Measurements from ENCODE around the gene NHERF2. TPM values are rescaled to one million over a fixed set of nuclear protein-coding genes. Genes with fewer than 3 reads are reported as not detected.
A peak's percentile ranks its signal among the peaks of the same experiment; 100 is the strongest.

The NHERF2 gene
- total and polyA plus RNA-seq, 9 of the 15 experiments (the other 6 are each of a cell fraction or from before 2014, with no cell fraction given), result 0.15 to 42.0 (median 12.5) TPM

DNA sequence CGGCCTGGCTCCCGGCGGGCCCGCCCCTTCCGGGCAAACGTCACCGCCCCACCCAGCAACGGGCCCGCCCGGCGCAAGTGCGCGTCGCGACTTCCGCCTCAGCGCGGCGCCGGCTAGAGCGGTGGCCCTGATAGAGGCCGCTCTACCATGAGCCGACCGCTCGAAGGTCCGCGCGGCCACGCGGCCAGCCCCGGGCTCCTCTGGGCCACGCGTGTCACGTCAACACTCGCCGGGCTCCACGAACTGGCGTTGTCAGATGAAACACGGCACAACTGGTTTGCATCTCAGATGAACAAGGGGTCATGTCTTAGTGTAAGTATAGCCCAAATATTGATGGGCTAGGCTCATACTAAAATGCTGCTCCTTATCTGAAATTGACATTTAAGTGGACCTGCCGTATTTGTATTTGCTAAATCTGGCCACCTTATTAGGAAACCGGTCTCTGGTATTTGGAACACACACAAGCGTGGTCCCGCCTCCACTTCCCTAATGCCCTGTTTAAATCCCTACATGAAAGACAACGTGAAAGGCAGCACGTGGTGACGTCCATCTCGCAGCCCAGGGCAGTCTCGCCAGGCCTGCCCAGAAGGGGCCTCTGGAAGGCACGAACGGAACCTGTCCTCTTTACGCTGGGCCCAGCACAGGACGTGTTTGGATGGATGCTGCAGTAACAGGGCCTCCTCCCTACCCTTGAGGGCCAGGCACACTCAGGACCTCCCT lies 16.8 kb upstream of the NHERF2 start, which contains the start of gene ZNF598 (continued):
- TF ChIP-seq, protein P1, sequence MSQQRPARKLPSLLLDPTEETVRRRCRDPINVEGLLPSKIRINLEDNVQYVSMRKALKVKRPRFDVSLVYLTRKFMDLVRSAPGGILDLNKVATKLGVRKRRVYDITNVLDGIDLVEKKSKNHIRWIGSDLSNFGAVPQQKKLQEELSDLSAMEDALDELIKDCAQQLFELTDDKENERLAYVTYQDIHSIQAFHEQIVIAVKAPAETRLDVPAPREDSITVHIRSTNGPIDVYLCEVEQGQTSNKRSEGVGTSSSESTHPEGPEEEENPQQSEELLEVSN (IDR thresholded peaks at IDR 0.05; ENCODE audit: borderline replicate concordance in 1 of 2, extremely low read depth in 1 of 2, insufficient read depth in 1 of 2, insufficient read length in 1 of 2, low read depth in 1 of 2, low read length in 1 of 2, poor library complexity in 1 of 2, severe bottlenecking in 1 of 2), result peak; percentile 31 to 86
- TF ChIP-seq ZNF79 (CRISPR knock-in tag; IDR thresholded peaks at IDR 0.05; ENCODE audit: low read depth), result no peak
- TF ChIP-seq, protein P2, sequence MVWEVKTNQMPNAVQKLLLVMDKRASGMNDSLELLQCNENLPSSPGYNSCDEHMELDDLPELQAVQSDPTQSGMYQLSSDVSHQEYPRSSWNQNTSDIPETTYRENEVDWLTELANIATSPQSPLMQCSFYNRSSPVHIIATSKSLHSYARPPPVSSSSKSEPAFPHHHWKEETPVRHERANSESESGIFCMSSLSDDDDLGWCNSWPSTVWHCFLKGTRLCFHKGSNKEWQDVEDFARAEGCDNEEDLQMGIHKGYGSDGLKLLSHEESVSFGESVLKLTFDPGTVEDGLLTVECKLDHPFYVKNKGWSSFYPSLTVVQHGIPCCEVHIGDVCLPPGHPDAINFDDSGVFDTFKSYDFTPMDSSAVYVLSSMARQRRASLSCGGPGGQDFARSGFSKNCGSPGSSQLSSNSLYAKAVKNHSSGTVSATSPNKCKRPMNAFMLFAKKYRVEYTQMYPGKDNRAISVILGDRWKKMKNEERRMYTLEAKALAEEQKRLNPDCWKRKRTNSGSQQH (CRISPR knock-in tag; IDR thresholded peaks at IDR 0.05), result no peak
- TF ChIP-seq ZNF232 (CRISPR knock-in tag; IDR thresholded peaks at IDR 0.05), result no peak
- no peak for TF ChIP-seq ZNF134 (CRISPR knock-in tag; conservative IDR thresholded peaks at IDR 0.05)
- no peak for TF ChIP-seq ZNF354B (CRISPR knock-in tag; IDR thresholded peaks at IDR 0.05)
- TF ChIP-seq NEUROD1 (IDR thresholded peaks at IDR 0.05; ENCODE audit: borderline replicate concordance, low read depth, low read length, partially characterized antibody), result peak; percentile 39
- TF ChIP-seq MYBL2 (IDR thresholded peaks at IDR 0.05; ENCODE audit: low read depth), result no peak
- no peak for TF ChIP-seq MYBL2 (CRISPR knock-in tag; IDR thresholded peaks at IDR 0.05; ENCODE audit: borderline replicate concordance)
- TF ChIP-seq SETDB1 (IDR thresholded peaks at IDR 0.05; ENCODE audit: low read length), result no peak
- TF ChIP-seq ZNF311 (CRISPR knock-in tag; IDR thresholded peaks at IDR 0.05), result no peak
- peak; percentile 32; the same call in 1 of the 2 replicates for TF ChIP-seq RNF2 (IDR thresholded peaks at IDR 0.05)
- peak; percentile 76 for TF ChIP-seq ETV5 (CRISPR knock-in tag; IDR thresholded peaks at IDR 0.05; ENCODE audit: low read depth)
- TF ChIP-seq, protein P3, sequence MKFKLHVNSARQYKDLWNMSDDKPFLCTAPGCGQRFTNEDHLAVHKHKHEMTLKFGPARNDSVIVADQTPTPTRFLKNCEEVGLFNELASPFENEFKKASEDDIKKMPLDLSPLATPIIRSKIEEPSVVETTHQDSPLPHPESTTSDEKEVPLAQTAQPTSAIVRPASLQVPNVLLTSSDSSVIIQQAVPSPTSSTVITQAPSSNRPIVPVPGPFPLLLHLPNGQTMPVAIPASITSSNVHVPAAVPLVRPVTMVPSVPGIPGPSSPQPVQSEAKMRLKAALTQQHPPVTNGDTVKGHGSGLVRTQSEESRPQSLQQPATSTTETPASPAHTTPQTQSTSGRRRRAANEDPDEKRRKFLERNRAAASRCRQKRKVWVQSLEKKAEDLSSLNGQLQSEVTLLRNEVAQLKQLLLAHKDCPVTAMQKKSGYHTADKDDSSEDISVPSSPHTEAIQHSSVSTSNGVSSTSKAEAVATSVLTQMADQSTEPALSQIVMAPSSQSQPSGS (CRISPR knock-in tag; IDR thresholded peaks at IDR 0.05), result no peak
- TF ChIP-seq, protein P4, sequence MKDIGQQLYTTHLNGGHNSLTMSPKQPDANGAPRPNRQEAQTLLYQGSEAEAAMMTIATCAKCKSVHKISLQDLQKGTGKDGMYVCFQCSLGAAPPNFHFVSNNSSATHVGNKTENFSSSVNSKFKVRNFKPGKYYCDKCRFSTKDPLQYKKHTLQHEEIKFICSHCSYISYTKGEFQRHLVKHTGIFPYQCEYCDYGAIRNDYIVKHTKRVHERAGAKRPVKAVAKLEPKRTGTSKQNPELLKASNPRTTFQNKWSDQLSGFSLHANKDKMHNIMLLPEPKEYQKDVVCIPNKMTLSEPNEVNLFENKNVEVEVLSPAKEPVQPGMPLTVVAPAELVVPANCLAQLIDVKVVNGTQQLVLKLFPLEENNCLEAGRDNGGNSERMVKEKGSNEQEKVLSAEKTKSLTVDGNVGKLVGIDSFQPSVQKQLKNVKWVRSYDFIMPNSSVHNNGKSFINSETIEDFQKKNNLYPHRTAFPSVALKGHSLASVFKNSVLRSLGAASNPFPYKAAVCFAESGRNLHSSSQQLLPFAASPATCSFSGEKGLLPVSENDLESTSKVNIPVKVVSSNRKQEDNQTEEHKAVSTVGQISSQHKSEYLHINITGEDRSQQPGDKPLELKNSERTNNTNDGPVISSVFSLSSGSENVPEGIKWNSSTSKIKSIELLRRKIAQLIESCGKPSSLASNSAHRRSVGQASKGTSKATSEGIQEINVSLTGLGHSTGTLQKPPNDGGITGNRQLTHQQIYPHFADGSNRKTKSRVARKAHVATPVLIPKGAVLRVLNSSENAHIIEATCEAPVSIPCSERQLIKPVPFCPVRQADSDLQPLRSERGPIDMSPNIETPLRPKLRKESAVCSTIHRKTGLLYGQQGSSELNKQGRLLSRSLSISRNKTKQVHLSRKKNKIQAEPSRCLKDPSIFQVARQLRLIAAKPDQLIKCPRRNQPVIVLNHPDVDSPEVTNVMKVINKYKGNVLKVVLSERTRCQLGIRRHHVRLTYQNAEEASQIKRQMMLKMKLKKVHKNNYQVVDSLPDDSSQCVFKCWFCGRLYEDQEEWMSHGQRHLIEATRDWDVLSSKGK (CRISPR knock-in tag; IDR thresholded peaks at IDR 0.05), result no peak
- no peak for TF ChIP-seq ZBTB8A (IDR thresholded peaks at IDR 0.05; ENCODE audit: partially characterized antibody)
- no peak for TF ChIP-seq ZNF133 (CRISPR knock-in tag; IDR thresholded peaks at IDR 0.05)
- no peak for TF ChIP-seq FOS (IDR thresholded peaks at IDR 0.05; ENCODE audit: extremely low read depth, insufficient read length)
- TF ChIP-seq SMAD4 (CRISPR knock-in tag; conservative IDR thresholded peaks at IDR 0.05), result peak; percentile 74
- TF ChIP-seq ZEB2 (IDR thresholded peaks at IDR 0.05), result peak; percentile 10; the same call in 1 of the 2 replicates
- no peak for TF ChIP-seq SRSF1 (IDR thresholded peaks at IDR 0.05; ENCODE audit: low read depth, low read length)
- no peak for TF ChIP-seq CEBPB (tag; IDR thresholded peaks at IDR 0.05)

Data from K562 (cell line).